HG02642 (cell line): Measurements from ENCODE around the gene SV2B.
A peak's percentile ranks its signal among the peaks of the same experiment; 100 is the strongest.

ENCODE experiments used
- ATAC-seq: cut with Tn5 transposase; IDR thresholded peaks from one replicate; pipeline ENCODE4 v1.9.1; 2021; ENCODE audit warnings: mild to moderate bottlenecking; ENCODE audit not compliant: unreplicated experiment, poor library complexity

The SV2B gene

DNA sequence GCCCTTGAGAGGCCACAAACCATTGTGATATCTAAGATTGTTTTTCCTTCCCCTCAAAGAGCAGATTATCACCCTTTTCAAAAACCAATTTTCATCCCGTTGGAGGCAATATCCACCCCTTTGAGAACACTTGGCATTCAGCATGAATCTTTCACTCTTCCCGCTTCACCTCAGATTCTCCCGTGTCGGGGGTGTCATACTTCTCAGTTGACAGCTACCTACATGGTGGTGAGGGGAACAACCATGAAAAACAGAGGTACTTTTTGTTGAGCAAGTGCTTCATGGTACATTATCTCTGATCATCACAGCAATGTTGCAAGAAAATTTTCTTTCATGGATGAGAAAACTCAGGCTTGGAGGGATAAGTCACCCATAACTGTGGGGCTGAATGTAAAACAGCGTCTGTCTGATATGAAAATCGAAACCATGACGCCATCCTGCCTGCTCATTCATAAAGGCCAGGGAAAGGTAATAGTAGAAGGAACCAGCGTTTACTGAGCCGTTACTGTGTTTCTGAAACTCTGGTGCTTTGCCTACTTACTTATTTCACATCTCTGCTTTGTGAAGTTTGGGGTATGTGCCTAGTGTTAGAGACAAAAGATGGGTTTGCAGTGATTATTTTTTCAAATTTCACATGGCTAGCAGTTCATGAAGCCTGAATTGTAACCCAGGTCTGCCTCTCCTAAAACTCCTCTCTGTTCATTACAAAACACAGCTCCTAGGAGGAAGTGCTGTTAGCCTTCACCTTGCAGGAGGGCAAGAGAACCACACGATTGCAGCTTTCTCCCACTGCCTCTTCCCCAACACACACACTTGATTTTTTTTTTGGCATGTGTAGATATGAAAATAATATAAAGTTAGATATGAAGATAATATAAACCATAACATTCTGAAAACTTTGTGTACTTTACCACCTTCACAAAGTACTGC is 35.4 kb downstream of the SV2B start:
- ATAC-seq: peak; percentile 69

DNA sequence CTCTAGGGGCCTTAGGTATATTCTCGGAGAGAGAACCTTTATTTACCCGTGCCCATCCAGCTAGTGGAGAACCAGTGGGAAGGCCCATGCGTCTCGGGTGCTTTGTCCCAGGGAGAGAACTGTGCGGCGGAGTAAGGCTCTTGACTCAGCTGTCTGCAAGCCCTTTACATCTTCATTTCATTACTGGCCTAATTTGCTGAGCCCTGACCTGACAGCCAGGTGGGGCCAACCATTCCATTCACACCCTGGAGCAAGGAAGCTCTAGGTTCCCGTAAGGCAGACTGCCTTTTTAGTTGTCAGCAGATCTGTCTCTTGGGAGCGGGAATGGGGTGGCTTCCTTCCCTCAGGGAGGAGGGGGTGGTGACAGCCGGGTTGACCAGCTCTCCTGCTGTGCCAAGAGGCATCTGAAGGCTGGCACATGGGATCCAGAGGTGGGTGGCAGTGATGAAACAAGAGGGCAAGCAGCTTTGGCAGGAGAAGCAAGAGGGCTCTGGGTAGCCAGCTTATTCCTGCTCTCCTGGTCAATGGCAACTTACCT is 36.4 kb downstream of the SV2B start:
- no peak for ATAC-seq

- ATAC-seq: no peak
Measured at GRCh38 chr15:91140601-91141000, 40.5 kb downstream of the SV2B start.

GRCh38 chr15:91141097-91141496 is 41.0 kb downstream of the SV2B start:
- ATAC-seq: no peak

DNA sequence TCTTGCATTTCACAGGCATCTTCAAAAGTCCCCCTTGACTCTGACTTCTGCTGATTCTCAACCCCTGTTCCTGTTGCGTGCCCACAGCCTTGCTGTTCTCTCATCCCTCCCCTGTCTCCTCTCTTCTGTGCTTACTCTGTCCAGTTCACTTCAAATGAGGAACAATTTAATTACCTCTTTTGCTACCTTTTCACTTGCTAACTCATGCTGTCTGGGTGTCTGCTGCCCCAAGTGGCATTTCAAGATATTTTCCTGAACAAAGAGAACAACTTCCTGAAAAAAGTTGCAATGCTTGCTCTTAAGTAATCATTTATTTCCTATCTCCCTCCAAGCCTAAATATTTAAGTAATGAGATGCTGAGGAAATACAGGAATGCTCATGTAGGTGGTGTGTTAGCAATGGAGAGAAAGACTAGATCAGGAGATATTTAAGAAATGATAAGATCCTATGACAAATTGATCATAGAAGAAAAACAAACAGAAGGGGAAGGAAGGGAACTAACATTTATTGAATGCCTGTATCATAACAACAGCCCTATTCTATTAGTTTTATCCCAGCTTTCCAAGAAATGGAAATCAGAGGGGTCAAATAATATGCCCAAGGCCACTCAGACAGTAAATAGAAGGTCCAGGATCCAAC is 42.2 kb downstream of the SV2B start:
- no peak for ATAC-seq

GRCh38 chr15:91142946-91143345 is 42.9 kb downstream of the SV2B start:
- no peak for ATAC-seq

DNA sequence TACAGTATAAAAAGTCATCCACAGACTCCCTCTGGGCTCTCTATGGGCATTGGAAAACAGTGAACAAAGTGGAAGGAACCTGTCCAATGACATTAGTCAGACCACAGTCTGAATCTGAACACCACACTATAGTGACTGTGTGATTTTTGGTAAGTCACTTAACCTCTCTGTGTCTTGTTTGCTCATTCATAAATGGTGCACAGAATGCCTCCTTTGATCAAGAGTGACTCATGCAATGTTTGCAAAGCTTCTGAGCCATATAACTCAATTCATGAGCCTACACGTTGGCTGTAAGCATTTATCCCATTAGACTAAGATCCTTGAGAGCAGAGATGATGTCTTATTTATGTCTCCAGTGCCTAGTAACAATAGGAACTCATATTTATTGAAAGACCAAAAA is 46.7 kb downstream of the SV2B start:
- ATAC-seq: no peak

GRCh38 chr15:91148243-91148642 is 48.2 kb downstream of the SV2B start:
- ATAC-seq: no peak

DNA sequence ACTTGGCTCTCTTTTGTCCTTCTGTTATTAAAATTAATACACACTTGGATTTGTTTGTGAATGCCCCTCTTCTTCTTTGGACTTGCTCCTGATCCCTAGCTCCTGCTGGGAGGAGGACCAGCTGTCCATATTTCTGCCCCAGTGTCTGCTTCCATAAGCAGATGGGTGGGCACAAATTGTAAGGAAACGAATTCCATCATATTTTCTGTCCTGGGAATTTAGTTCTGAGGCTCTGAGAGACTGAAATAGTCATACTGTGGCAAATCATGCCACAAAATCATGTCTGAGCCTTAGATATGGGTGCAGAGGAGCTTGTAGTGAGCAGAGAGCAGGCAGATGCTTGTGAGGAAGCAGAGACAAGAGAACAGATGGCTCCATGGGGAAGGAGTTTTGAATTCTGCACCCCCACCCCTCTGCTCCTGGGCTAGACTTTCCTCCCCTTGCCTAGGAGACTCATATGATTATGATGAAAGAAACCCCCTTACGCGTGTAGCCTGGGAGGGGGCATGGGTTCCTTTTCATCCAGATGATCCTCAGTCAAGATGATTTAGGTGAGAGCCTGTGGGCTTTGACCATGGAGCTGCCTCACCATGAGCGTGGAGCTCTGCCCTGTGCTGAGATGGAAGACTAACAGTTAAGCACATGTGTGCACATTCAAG is 50.6 kb downstream of the SV2B start:
- no peak for ATAC-seq

GRCh38 chr15:91151781-91152563 is 51.9 kb downstream of the SV2B start:
- ATAC-seq: no peak

GRCh38 chr15:91152896-91153581 is 53.0 kb downstream of the SV2B start:
- no peak for ATAC-seq

DNA sequence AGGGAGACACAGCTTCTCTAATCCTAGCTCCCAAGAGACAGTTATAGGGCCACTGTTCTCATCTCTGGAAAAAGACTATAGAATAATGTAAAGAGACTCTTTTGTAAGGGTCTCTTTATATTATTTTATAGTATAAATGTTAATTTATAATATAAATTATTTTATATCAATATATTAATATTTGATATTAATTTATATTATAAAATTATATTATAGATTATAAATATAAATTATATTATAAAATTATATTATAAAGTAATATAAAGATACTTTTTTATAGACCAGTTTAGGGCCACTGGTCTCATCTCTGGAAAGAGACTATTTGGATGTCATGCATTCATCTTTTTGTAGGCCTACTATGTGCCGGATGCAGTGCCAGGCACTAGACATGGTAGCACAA is 53.9 kb downstream of the SV2B start:
- ATAC-seq: no peak

DNA sequence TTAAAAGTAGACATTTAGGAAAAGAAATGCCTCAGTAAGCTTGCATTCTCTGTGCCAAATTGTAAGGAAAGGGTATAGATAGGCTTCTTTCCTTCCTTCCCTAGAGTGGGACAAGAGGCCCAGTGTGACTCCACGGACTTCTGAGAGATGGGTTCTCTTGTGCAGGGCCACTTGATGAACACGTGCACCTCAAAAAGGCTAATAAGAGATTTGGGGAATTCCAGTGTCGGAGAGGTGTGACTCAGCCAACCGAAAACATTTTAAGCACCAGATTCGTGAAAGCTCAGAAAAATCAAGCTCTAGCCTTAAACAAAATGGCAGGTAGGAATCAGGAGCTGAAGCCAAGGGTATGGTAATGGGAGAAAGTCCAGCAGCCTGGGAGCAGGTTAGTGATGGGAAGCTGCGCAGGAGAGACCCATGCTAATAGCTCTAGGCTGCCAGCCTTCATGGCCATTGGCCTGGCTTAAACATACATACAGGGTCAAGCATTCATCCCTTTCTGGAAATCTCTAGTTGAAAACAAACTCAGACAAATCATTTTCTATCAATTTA is 56.2 kb downstream of the SV2B start:
- ATAC-seq: no peak

DNA sequence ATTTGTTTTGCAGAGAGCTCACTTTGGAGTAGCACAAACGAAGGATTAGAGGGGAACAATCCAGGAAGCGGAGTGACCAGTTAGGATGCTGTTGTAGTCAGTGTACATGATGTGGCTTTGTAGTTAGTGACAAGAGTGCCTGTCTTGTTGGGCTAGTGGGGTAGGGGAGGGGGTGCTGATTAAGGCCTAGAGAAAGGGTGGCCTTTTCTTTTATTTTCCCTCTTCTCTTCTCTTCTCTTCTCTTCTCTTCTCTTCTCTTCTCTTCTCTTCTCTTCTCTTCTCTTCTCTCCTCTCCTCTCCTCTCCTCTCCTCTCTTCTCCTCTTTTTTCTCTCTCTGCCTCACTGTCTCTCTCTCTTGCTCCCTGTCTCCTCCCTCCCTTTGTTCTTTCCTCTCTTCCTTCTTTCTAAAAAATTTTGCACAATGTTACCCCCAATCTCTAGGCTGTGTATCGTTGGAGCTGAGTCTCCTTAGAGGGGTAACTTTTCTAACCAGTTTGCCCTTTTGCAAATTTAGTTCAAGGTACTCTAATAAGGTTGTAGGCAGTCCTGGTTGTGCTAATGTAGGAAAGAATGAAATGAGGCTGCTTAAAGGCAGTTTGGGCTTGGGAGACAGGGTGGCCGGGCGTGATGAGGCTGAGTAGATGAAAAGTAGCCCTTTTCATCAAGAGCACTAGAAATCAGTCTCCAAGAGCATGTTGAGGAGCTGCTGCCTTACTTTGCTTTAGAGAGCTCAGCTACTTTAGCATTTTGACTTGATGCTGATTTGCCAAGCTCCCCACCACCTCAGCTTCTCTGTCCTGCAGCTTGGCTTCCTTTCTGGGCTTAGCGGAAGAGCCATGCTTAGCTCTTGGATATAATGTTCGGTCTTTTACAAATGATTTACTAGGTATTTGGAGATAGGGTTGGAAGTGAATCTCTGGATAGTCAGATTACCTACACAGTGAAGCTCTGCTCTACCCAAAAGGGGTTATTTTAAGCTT is 58.6 kb downstream of the SV2B start:
- no peak for ATAC-seq

DNA sequence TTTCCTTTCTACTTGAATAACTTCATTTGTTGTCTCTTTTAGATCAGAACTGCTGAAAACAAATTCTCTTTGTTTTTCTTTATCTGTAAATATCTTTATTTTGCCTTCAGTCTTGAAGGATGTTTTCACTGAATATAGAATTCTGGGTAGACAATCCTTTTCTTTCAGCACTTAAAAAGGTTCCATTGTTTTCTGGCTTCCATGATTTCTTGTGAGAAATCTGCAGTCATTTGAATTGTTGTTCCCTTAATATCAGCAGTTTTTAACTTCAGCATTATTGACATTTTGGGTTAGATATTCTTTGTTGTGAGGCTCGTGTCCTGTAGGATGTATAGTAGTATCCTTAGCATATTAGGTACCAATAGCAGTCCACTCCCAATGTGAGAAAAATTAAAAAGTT is 65.8 kb downstream of the SV2B start:
- no peak for ATAC-seq

DNA sequence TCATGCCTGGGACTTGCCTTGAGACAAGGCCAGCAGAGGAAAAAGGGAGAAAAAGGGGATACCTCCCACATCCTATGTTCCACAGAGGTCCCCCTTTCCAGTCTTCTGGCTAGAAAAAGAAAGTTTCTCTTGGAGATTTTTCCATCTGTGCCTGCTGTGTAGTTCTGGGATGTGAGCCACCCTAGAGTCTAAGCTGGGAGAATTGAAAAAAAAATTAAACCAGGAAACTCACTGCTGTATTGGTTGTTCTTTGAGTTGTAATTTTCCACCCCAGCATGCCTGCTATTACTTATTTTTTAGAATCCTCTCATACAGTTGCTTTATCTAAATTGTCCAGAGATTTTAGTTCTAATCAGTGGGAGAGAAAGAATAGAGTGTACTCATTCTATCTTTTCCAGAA is 68.4 kb downstream of the SV2B start:
- no peak for ATAC-seq

- no peak for ATAC-seq
Measured at GRCh38 chr15:91171334-91171733, 71.3 kb downstream of the SV2B start.

GRCh38 chr15:91182101-91182500 is 82.0 kb downstream of the SV2B start:
- ATAC-seq: no peak
